A375 (cell line): ENCODE data around the gene OR3A3. TPM values are rescaled to one million over a fixed set of nuclear protein-coding genes. Genes with fewer than 3 reads are reported as not detected.

Source experiments
- small RNA-seq: library from RNA; depleted of rRNA; stranded (forward); fragments of <200 nt; gene quantifications from one replicate; pipeline ENCODE3, GENCODE V24; 2014
- total RNA-seq: library from RNA; depleted of rRNA; stranded (reverse); fragments of >200 nt; shearing (Covaris generic); gene quantifications from 2 replicates; pipeline ENCODE4 v1.2.3, GENCODE V29; 2014; rRNA removed

OR3A3 gene
- not detected in 2 replicates for total RNA-seq

DNA sequence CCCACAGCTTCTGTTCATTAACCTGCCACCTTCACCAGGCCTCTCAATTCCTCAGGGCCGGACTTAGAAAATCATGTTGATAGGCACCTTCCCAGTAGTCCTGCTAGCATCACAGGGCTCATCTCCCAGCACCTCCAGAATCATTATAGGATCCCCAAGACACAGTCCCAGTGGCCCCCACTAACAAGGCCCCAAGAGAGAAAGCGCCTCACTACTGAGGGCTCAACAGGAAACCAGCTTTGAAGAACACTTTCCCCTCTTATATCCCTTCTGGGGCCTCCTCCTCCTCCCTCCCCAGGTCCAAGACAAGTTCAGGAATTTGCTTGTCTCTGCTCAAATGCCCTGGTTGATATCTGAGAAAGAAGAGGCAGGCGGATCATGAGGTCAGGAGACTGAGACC is at the start of gene OR3A3:
Gene OR3A3 (plus strand): TSS at position 301 of the 400 bp plus-strand sequence.

GRCh38 chr17:3385869-3386816 is 25.0 kb upstream of the OR3A3 start, which contains the start of gene OR3A2:
OR3A2 (minus strand) TSS chr17:3386308.

GRCh38 chr17:3398310-3398709 is 12.9 kb upstream of the OR3A3 start, which contains the start of gene OR1E1:
OR1E1 (minus strand) TSS chr17:3398410; CDS start chr17:3398410, 0 bp downstream.

DNA sequence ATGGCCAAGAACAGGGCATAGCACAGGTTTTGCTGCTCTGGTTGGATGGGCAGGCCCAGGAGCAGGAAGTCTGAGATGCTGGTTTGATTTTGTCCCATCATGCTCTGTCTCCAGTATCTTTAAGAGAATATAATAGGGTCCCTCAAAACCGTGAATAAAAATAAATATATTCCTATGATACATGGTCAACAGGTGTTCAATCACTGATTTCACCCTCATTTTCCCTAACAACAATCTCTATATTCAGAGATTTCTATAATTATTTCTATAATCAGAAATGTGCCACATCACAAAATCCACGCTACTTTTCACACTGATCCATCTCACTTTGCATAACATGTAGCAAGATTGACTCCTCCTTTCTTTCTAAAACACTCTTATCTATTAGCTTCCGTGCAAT is 22.6 kb downstream of the OR3A3 start, which contains the start of gene OR1E2:
Gene OR1E2 (minus strand): TSS at position 101 of the 400 bp plus-strand sequence. CDS start 0 bp downstream, at position 101.

DNA sequence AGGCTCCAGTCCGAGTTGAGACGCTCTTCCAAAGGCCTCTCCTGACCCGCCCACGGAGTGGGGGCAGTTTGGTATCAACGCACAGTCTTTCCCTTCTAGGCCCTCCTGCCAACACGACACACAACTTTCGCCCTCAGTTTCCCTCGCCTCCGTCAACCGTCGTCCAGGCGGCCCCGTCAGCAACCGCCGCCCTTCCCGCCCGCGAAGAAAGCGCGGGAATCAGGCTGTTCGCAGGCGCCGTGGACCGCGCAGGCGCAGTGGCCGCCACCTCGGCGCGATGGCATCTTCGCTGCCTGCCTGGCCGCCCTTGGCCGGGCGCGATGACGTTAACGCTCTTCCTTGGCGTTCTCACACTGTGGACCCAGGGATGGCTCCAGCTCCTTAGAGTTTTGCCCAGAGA is 60.4 kb downstream of the OR3A3 start, which contains the start of gene SPATA22:
Gene SPATA22 (minus strand): TSS at position 221 of the 400 bp plus-strand sequence. CDS start 2,494 bp downstream, outside the sequence.

Small RNAs within 50 kb of the gene (small RNA-seq; reads per million reads assigned to genes)
- gene OR1AC1P = not detected

Other genes with a start within 250 kb of the OR3A3 start
- gene OR1A2, start 213.9 kb upstream of the OR3A3 start, total RNA-seq = not detected in 2 replicates
- gene OR1A1, start 203.7 kb upstream of the OR3A3 start, total RNA-seq = not detected in 2 replicates
- gene OR3A1, start 113.0 kb upstream of the OR3A3 start, total RNA-seq = not detected in 2 replicates
- gene OR3A2, start 25.1 kb upstream of the OR3A3 start, total RNA-seq = 0.75 and 1.8 TPM in 2 replicates
- gene OR1E1, start 13.0 kb upstream of the OR3A3 start, total RNA-seq = not detected in 2 replicates
- gene OR1E2, start 22.5 kb downstream of the OR3A3 start, total RNA-seq = not detected in 2 replicates
- not detected in 2 replicates for gene SPATA22, start 60.4 kb downstream of the OR3A3 start, total RNA-seq
- not detected in 2 replicates for gene ASPA, start 64.6 kb downstream of the OR3A3 start, total RNA-seq
- not detected in 2 replicates for gene TRPV3, start 146.4 kb downstream of the OR3A3 start, total RNA-seq
- 2.9 and 3.2 TPM in 2 replicates for gene TRPV1, start 198.0 kb downstream of the OR3A3 start, total RNA-seq
- 9.9 and 12.5 TPM in 2 replicates for gene SHPK, start 224.9 kb downstream of the OR3A3 start, total RNA-seq
- 6.5 and 11.2 TPM in 2 replicates for gene CTNS, start 225.4 kb downstream of the OR3A3 start, total RNA-seq